Esophagus (tissue), 2 donors: Measurements from ENCODE around the gene TSPAN18. TPM values are rescaled to one million over a fixed set of nuclear protein-coding genes. Genes with fewer than 3 reads are reported as not detected.

ENCODE experiments used
- H3K27ac ChIP-seq, 2 donors: one replicate each; pipeline ENCODE4 v1.5.1; 2013; ENCODE audit warnings: low read depth in 2 of 2, mild to moderate bottlenecking in 2 of 2, inconsistent platforms in 1 of 2, low read length in 1 of 2, moderate library complexity in 1 of 2
- H3K27me3 ChIP-seq, 2 donors: one replicate each; pipeline ENCODE4 v1.6.1; 2013; ENCODE audit warnings: low read length in 2 of 2, control low read depth in 1 of 2, mild to moderate bottlenecking in 1 of 2; ENCODE audit not compliant: insufficient read depth in 2 of 2, control insufficient read depth in 1 of 2
- H3K36me3 ChIP-seq, 2 donors: one replicate each; pipeline ENCODE4 v1.6.1; 2013; ENCODE audit warnings: low read length in 1 of 2; ENCODE audit not compliant: control insufficient read depth in 2 of 2, insufficient read depth in 2 of 2
- H3K4me1 ChIP-seq, 2 donors: one replicate each; pipeline ENCODE4 v1.6.1; 2013; ENCODE audit warnings: low read length in 1 of 2; ENCODE audit not compliant: control insufficient read depth in 2 of 2, insufficient read depth in 2 of 2
- H3K4me3 ChIP-seq, 2 donors: one replicate each; pipeline ENCODE4 v1.5.1; 2013; ENCODE audit warnings: low read length in 2 of 2, mild to moderate bottlenecking in 2 of 2, low read depth in 1 of 2, moderate library complexity in 1 of 2
- H3K9me3 ChIP-seq, 2 donors: one replicate each; pipeline ENCODE4 v1.6.1; 2013; ENCODE audit warnings: mild to moderate bottlenecking in 2 of 2, low read depth in 1 of 2, low read length in 1 of 2, moderate library complexity in 1 of 2; ENCODE audit not compliant: control insufficient read depth in 2 of 2, insufficient read depth in 1 of 2
- WGBS, 2 donors: extraction: QIAGEN DNeasy Blood & Tissue Kit; methylation state at CpG; one replicate each; pipeline ENCODE4 v1.1.7; 2013; 5-methylcytosine and 5-hydroxymethylcytosine counted together
- polyA plus RNA-seq, 2 donors: library from polyadenylated mRNA; stranded (reverse); fragments of 200-250 nt; gene quantifications; one replicate each; pipeline ENCODE4 v1.2.3, GENCODE V29; 2013
- donor health status: healthy with polysubstance abuse.
- donor health status: Bipolar disorder and iron deficiency.

The TSPAN18 gene
- polyA plus RNA-seq, 2 donors = 2.2 to 3.1 TPM

DNA sequence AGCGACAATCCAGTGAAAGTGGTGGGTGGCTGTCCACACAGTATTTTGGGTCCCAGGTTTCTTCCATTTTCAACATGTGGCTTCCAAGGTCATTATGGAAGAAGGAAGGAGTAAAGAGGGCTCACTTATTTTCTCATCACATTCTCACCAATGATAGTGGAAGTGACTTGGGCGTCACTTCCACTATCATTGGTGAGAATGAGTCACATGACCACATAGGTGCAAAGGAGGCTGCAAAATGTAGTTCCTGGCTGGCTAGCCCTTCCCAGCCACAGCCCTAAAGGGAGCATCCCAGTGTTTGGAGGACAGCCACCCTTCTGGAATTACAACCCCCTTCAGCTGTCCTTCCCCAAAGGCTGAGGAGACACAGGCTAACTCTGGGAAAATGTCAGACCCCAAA is 95.6 kb downstream of the TSPAN18 start:
- 54 to 67% methylated on average over 2 of the region's 2 CpGs for WGBS, 2 donors
- Histone ChIP-seq H3K27ac (no peak overlapping the region), H3K27me3 (no peaks in the 10 kb centered on the region)

DNA sequence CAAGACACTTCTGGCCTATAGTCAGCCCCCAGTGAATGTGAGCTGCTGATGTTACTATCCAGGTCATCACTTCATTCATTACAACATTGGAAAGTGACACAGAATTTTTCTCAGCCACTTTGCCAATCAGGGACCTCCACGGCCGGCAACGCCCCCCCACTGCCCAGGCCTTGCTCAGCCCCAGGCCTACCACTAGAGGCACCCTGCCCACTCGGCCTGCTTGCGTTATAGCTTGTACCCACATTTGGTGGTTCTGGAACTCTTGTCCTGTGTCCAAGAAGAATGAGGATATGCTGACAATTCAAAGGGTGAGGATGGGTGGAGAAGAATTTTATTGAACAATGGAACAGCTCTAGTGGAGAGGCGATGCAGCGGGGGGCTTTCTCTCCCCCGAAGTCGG is 96.2 kb downstream of the TSPAN18 start:
- Histone ChIP-seq H3K4me3 (no peak overlapping the region), H3K4me1 (peaks cover 2 to 3% of the 10 kb centered on the region in 2 donors), H3K27ac (no peak overlapping the region), H3K27me3 (no peaks in the 10 kb centered on the region), H3K36me3 (no peaks in the 10 kb centered on the region), H3K9me3 (no peaks in the 10 kb centered on the region)
- 67 to 86% methylated on average over 9 of the region's 9 CpGs for WGBS, 2 donors

More for the DNA sequence above, 95.6 kb downstream of the TSPAN18 start:
- no peak overlapping the region for H3K4me3 ChIP-seq
- no peaks in the 10 kb centered on the region for H3K36me3 ChIP-seq
- H3K4me1 ChIP-seq = peaks cover 2 to 3% of the 10 kb centered on the region in 2 donors
- no peaks in the 10 kb centered on the region for H3K9me3 ChIP-seq

DNA sequence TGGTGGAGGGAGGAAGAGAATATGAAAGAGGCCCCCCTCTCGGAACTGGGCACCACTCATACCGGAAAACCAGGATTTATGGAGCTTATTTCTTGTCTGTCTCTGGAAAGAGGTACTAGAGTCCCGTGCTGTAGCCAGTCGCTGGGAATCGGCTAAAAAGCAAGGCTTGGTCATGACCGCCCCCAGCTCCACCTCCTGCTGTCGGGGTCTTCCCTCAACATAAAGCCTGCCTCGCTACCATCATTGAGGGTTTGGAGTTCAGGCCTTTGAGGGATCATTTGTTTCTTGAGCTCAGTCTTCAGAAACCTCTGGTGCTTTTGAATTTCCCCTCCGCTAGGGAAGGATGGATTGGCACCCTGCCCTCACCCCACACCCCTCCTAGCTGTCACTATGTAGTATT is 97.1 kb downstream of the TSPAN18 start:
- Histone ChIP-seq H3K4me3 (no peak overlapping the region), H3K9me3 (no peaks in the 10 kb centered on the region), H3K36me3 (no peaks in the 10 kb centered on the region), H3K4me1 (peaks cover 2 to 3% of the 10 kb centered on the region in 2 donors), H3K27ac (no peak overlapping the region), H3K27me3 (no peaks in the 10 kb centered on the region)
- WGBS, 2 donors = 82 to 90% methylated on average over 9 of the region's 9 CpGs

DNA sequence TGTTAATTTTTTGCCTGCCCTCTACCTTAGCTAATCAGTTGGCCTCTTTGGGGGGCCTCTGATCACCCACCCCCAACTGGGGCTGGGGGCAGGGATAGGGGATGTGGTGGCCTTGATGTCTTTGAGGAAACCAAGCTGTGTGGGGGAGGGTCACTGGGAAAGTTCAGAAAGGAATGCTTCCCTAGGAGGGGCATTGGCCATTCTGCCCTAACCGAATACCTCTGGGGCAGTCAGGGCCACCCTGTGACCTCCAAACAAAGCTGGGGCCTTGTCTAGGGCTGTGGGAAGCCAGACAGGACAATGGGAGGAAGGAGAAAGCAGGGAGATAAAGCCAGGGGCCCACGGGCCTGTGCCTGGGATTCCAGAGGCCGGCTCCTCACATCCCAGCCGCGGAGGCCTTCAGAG is 97.5 kb downstream of the TSPAN18 start:
- no peaks in the 10 kb centered on the region for H3K36me3 ChIP-seq
- no peaks in the 10 kb centered on the region for H3K27me3 ChIP-seq
- H3K27ac ChIP-seq = peak overlapping the region; percentile 12 to 57
- 65 to 69% methylated on average over 5 of the region's 5 CpGs for WGBS, 2 donors
- H3K4me3 ChIP-seq = no peak overlapping the region
- H3K9me3 ChIP-seq = no peaks in the 10 kb centered on the region
- H3K4me1 ChIP-seq = peaks cover 2 to 3% of the 10 kb centered on the region in 2 donors

DNA sequence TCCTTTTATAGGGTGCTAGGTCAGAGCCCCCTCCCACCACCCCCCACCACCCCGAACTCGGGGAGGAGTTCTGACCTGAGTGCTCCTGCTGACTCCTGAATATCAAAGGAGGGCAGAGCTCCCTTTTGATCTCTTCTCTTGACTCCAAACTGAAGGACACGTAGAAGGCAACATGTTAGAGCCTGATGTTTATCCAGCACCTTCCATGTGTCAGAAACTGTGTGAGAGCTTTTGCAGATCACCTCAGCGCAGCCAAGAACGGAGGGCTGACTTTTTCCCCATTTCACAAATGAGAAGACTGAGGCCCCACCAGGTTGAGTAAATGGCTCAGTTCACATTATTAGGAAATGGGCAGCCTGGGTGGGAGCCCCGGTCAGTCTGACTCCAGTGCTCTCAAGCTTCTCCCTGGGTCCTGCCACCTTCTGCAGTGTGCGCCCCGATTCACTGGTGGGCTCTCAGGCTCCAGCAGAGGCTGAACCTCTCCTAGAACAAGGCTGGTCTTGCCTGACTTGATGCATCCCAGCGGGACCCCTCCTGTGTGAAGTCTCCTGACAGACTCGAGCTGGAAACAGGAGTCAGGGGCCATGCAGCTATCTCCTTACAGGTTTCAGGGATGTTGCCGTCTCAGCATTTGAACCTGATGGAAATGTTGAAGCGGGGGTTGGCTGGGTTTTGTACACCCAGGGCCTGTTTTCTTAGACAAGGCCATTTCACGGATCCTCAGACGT is 98.5 kb downstream of the TSPAN18 start:
- 82% methylated on average over 14 of the region's 14 CpGs for WGBS, 2 donors
- Histone ChIP-seq H3K9me3 (no peaks in the 10 kb centered on the region), H3K27ac (no peak overlapping the region), H3K27me3 (no peaks in the 10 kb centered on the region), H3K36me3 (no peaks in the 10 kb centered on the region), H3K4me3 (no peak overlapping the region), H3K4me1 (peaks cover under 1 to 3% of the 10 kb centered on the region in 2 donors)

DNA sequence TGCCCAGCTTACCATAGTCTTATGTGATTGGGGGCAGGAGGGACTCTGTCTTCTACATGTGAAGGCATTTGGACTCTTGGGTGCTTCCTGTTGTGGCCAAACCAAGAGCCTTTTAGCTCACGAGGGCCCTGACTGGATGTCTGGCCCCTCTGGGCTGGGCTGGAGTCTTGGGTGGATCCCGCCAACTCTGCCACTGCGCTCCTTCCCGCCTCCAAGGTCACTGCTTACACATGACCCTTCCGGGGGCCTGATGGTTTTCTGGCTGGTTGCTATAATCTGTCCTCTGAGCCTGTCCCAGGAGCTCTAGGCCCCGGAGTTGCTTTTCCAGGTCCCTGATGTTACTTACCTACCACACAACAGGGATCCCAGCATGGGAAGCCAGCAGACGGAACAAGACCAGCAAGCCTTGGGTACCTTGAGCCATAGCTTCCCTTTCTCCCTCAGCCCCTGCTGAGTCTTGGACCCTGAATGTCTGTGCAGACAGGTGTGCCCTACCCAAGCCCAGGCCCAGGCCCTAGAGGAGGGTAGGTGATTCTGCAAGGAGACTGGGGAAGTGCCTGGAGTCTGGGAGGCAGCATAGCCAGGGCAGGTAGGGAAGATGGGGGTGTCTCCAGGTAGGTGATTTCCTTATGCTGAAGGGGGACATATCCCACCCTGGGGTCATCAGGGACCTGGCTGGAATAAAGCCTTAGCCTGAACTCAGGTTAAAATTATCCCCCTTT is 100.3 kb downstream of the TSPAN18 start:
- H3K4me1 ChIP-seq = peaks cover 0 to 3% of the 10 kb centered on the region in 2 donors
- no peaks in the 10 kb centered on the region for H3K36me3 ChIP-seq
- H3K27me3 ChIP-seq = no peaks in the 10 kb centered on the region
- H3K4me3 ChIP-seq = no peak overlapping the region
- H3K27ac ChIP-seq = peak overlapping the region in 1 of 2 donors; percentile 35
- WGBS, 2 donors = 76 to 78% methylated on average over 7 of the region's 7 CpGs
- no peaks in the 10 kb centered on the region for H3K9me3 ChIP-seq

DNA sequence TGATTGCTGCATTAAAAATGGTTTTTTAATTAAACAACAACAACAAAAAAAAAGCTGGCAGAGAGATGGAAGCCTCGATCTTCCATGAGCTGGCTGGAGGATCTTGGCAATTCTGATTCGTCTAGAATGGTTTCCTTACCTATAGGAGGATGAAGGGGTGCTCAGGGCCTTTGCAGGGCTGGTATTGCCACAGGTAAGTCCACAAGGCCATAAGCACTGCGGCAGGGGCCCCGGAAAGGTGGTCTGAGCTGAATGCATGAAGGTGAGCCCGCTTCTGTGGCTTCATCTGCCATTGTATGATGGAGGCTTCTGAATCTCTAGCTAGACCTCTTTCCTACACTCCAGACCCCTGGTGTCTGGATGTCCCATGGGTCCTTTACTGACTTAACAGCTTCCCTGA is 101.5 kb downstream of the TSPAN18 start:
- Histone ChIP-seq H3K27ac (no peak overlapping the region), H3K4me3 (no peak overlapping the region), H3K36me3 (no peaks in the 10 kb centered on the region), H3K9me3 (no peaks in the 10 kb centered on the region), H3K4me1 (peaks cover 0 to 3% of the 10 kb centered on the region in 2 donors), H3K27me3 (no peaks in the 10 kb centered on the region)
- WGBS, 2 donors = 82 to 84% methylated on average over 5 of the region's 5 CpGs

DNA sequence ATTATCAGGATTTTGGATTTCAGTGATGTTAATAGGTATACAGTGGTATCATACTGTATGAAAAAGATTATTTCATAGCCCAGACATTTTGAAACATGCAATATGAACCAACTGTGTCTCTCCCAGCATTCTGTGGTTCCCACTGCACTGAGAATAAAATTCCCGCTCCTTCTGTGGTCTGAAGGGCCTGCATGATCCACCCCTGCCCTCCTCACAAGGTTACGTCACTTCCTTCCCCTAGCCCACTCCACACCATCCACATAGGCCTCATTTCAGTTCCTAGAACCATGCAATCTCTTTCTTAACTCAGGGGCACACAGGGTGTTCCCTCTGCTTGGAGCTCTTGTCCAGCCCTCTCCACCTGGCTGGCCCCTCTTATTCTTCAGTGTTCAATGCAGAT is 103.1 kb downstream of the TSPAN18 start:
- Histone ChIP-seq H3K4me1 (peaks cover 0 to 3% of the 10 kb centered on the region in 2 donors), H3K4me3 (no peak overlapping the region), H3K27me3 (no peaks in the 10 kb centered on the region), H3K27ac (no peak overlapping the region), H3K36me3 (no peaks in the 10 kb centered on the region), H3K9me3 (no peaks in the 10 kb centered on the region)
- 91 to 92% methylated on average over 2 of the region's 2 CpGs for WGBS, 2 donors

DNA sequence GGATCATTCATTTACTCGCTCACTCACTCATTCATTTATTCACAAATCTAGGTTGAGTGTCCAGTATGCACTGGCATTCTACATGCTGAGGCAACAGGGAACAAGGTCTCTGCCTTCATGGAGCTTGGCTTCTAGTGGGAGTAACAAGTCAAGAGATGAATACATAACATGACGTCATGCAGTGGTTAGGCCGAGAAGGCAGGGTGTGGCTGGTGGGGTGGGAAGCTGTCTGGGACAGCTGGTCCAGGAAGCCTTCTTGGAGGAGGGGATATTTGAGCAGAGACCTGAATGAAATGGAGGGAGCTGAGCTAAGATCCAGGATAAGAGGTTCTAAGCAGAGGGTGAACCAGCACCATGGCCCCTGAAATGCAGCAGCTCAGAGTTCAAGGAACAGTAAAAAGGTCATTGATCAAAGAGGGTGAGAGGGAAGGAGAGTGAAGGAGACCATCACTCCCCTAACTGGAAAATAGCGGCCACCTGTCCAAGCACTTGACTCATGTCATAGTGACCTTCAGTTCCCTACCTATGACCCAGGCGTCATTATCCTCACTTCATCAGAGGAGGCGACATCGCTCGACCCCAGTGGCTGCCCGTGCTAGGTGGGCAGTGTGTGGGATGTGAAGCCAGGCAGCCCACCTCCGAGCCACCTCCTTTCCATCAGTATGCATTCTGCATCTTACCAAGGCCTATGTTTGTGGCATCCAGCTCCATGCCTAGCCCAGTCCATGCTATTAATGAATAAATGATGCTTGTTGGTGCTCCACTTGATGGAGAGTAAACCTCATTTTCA is 105.0 kb downstream of the TSPAN18 start:
- Histone ChIP-seq H3K36me3 (no peaks in the 10 kb centered on the region), H3K27ac (no peak overlapping the region)
- WGBS, 2 donors = 81 to 87% methylated on average over 10 of the region's 10 CpGs

More for the DNA sequence above, 105.0 kb downstream of the TSPAN18 start:
- Histone ChIP-seq H3K4me3 (no peak overlapping the region), H3K9me3 (no peaks in the 10 kb centered on the region), H3K27me3 (no peaks in the 10 kb centered on the region), H3K4me1 (no peaks in the 10 kb centered on the region)
